Stimulated activated CD8-positive, alpha-beta memory T cell treated with anti-CD3 and anti-CD28 coated beads, Interleukin-15, amount 100 ng/mL, for 24 hours (primary cell): ENCODE data around the gene FAM222B.
"Not testable (repeated sequence)": the region's sequence is repeated elsewhere in the genome, so short reads cannot be mapped to it uniquely, and the experiment has no call there.

ENCODE experiments used
- DNase-seq: peaks from one replicate; pipeline ENCODE4 v3.0.0-alpha.2; 2020; ENCODE audit warnings: low read depth

The FAM222B gene, protein sequence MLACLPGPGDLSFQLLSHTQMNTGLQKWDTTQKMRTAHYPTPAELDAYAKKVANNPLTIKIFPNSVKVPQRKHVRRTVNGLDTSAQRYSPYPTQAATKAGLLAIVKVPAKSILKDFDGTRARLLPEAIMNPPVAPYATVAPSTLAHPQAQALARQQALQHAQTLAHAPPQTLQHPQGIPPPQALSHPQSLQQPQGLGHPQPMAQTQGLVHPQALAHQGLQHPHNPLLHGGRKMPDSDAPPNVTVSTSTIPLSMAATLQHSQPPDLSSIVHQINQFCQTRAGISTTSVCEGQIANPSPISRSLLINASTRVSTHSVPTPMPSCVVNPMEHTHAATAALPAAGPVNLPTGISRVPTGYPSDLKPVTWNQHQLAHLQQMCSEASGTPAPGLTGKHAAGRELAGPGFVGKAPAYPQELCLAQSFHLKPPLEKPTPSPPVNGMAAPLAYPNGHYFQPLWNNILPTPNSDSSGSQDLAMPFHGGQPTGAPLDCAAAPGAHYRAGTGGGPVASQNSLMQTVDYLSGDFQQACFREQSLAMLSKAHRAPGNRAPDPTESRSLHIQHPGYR

DNA sequence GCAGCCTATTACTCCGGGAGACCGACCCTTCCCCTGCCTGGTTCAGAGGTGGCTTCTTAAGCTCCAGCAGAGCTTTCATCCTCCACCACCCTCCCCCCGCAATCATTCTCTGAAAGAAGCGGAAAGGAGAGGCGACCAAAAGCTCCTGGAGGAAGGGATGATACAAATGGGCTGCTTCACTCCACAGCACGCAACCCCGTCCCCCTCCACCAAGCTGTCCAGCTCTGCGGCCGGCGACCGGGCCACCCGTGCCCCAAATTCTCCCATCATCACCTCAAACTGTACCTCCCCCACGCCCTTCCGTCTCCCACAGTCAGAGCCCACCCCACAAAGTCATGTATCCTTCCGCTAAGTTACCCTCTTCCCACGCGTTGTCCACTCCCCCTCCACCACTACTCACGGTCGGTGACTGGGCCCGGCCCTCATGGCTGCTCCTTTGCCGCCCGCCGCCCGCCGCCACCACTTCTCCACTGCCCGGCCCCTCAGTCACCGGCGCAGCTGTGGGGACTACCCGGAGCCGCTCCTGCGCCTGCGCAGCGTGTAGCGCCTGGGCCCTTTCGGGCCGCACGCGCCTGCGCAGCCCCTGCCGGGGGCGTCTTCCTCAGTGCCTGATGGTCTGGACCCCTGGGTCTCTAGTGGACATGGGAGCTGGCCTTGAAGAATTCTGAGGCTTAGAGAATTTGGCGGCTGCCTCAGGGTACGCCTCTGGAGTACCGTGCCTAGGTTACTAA is at the start of gene FAM222B:
FAM222B (minus strand) TSS at position 509 of the 731 bp plus-strand sequence. CDS start 76,123 bp downstream, outside the sequence.
- peak; percentile 68 for DNase-seq

DNA sequence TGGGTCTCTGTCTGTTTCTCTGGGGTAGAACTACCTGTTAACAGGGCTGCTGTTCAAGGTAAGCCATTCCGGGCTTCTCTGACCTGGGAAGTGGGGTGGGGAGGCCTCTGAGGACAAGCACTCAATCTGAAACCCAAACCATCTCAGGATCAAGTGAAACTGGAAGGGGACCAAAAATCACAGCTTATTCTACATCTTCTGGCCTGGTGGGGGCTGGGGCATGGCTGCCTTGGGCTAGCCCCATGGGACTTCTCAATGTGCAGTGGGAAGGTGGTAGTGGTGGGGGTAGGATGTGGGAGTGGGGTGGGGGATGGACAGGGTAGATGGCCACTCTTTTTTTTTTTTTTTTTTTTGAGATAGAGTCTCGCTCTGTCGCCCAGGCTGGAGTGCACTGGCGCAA is 49.4 kb upstream of the FAM222B start:
- no peak for DNase-seq

DNA sequence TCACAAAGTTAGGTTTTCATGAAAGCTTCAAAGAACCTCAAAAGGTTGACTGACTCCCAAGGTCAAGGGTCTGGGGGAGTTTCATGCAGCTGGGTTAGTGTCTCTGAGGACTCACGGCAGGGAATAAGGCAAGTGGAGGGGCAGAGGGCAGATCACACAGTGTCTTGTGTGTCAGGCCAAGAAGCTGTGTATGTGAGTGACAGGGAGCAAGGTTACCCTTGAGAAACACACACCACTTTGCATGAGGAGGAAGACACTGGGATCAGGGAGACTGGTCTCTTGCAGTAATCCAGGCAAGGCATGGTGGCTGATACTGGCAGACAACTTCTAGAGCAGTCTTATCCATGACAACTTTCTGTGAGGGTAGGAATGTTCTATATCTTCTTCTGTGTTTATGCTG is 48.6 kb upstream of the FAM222B start:
- no peak for DNase-seq

GRCh38 chr17:28889996-28890395 is 47.4 kb upstream of the FAM222B start:
- no peak for DNase-seq

- DNase-seq, result no peak
Observed at GRCh38 chr17:28888832-28889231, 46.2 kb upstream of the FAM222B start.

GRCh38 chr17:28887871-28888471 is 45.4 kb upstream of the FAM222B start:
- DNase-seq, result no peak

DNA sequence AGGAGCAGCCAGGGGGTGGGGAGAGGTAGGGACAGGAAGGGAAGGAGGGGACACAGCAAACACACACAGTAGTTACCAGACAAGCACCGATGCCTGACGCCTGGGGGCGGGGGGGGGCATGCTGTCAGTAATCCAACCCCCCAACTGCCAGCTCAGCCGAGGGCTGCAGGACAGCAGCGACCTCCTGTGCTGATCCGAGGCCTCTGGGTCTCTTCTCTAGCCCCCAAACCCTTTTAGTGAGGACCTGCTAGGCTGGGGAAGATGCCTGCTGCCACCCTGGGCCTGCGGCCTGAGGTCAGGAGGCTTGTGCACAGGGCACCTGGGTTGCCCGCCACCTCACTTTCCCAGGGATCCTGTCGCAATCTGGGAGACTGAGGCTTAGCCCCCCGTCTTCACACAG is 43.4 kb upstream of the FAM222B start:
- no peak for DNase-seq

DNA sequence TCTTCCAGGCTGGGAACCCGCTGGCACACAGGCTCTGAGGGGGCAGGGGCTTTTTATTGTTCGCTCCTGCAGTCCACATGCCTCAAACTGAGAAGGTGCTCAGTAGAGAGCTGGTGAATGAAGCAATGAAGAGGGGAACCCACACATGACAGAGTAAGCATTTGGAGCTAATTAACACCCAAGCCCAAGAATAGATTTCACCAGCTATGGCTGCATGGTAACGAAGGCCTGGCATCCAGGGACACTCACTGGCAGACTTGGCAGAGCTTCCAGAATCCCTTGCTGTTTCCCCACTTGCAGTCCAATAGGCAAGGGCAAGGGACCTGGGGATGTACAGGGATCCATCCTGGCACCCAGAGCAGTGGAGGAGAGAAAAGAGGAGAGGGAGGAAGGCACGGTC is 42.8 kb upstream of the FAM222B start:
- no peak for DNase-seq

- no peak for DNase-seq
Observed at GRCh38 chr17:28883967-28884702, 41.5 kb upstream of the FAM222B start.

GRCh38 chr17:28882154-28882895 is 39.7 kb upstream of the FAM222B start:
- no peak for DNase-seq

DNA sequence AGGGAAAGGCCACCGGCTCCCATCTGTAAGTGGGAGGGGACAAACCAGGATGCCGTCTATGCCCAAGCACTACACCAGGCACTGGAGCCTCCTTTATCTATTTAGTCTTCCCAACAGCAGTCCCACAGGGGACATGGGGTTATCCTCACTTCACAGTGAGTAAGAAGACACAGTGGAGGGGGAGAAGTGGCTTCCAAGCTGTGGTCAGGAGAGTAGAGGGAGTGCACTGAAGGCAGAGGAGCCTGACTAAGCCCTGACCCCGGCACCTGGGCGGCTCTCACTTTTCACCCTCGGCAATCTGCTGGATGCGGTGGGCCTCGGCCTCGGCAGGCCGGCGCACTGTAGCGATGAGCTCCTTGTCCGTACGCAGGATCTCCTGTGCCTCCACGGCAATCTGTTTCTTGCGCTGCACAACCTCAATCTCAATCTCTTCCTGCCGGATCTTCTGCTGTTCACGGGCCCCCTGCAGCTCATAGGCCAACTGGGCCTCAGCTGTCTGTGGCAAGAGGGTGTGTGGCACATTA is 39.0 kb upstream of the FAM222B start:
- DNase-seq, result no peak

DNA sequence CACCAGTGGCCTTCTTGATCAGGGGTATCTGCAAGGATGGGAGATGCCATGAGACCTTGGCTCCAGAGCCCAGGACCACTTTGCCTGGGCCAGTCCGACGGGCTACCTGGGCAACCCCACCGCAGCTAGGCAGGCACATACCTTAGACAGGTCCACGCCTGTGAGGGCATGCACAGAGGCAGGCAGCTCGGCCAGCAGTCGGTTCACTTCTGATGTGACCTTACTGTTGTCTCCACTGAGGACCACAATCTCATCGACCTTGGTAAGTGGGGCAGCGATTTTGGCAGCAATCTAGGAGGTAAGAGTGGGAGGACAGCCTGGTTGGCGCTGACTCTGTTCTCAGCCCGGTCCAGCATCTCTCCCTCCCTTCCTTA is 38.0 kb upstream of the FAM222B start:
- DNase-seq, result no peak

GRCh38 chr17:28879886-28880571 is 37.4 kb upstream of the FAM222B start:
- DNase-seq, result no peak

DNA sequence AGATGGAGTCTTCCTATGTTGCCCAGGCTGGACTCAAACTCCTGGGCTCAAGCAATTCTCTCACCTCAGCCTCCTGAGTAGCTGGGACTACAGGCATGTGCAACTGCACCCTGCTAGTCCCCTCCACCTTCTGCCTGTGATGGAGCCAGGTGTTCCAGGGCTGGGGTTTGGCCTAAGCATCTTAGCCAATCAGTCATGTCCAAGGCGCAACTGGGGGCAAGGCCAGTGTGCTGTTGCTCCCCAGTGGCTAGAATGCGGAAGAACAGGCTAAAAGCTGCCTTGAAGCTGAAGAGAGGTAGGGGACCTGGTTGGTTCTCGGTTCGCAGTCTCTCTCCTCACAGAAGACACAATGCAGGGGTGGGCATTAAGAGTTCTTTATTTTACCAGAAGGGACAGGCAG is 36.4 kb upstream of the FAM222B start:
- no peak for DNase-seq

GRCh38 chr17:28878158-28878910 is 35.7 kb upstream of the FAM222B start:
- DNase-seq, result no peak

DNA sequence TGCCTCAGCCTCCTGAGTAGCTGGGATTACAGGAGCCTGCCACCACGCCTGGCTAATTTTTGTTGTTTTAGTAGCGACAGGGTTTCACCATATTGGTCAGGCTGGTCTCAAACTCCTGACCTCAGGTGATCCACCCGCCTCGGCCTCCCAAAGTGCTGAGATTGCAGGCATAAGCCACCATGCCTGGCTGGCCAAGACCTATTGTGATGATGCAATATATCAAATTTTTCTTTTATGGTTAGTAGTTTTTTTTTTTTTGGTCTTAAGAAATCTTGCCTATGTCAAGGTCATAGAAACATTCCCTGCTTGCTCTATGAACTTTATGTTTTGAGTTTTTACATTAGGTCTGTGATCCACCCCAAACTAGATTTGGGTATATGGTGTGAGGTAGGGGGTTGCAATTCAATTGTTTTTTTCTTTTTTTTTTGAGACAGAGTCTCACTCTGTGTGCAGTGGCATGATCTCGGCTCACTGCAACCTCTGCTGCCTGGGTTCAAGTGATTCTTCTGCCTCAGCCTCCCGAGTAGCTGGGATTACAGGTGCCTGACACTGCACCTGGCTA is 34.6 kb upstream of the FAM222B start:
- DNase-seq, result not testable (repeated sequence)

GRCh38 chr17:28875848-28876550 is 33.4 kb upstream of the FAM222B start:
- DNase-seq, result no peak

- DNase-seq, result no peak
Observed at GRCh38 chr17:28874750-28875149, 32.2 kb upstream of the FAM222B start.

- no peak for DNase-seq
Observed at GRCh38 chr17:28873839-28874238, 31.2 kb upstream of the FAM222B start.
